Esophagus squamous epithelium (tissue), 4 donors: ENCODE results near the gene SOX6.
"Not testable (repeated sequence)": the region's sequence is repeated elsewhere in the genome, so short reads cannot be mapped to it uniquely, and the experiment has no call there.

Experiments used
- CTCF ChIP-seq, 6 experiments: fragments of 450-650 bp in 4 of 6; fragments of 200-600 bp in 2 of 6; sonication (generic) in 2 of 6; IDR thresholded peaks; one replicate each; pipeline ENCODE4 v1.5.1; 2016 to 2019; ENCODE audit warnings: antibody characterized with exemption in 6 of 6, mild to moderate bottlenecking in 4 of 6, moderate library complexity in 4 of 6
- POLR2A ChIP-seq, 4 donors: fragments of 450-650 bp; IDR thresholded peaks; one replicate each; pipeline ENCODE4 v1.6.1; 2017; ENCODE audit warnings: antibody characterized with exemption in 4 of 4, mild to moderate bottlenecking in 4 of 4, moderate library complexity in 3 of 4

- TF ChIP-seq CTCF, POLR2A (IDR thresholded peaks at IDR 0.05): not testable (repeated sequence)
Observed at GRCh38 chr11:16029151-16029550, 327.2 kb downstream of the SOX6 start.
